ENCODE data around the gene GZF1. TPM values are rescaled to one million over a fixed set of nuclear protein-coding genes. Genes with fewer than 3 reads are reported as not detected.

GZF1 gene
- total RNA-seq, 3 donors from 2014 or later: 19.0 to 24.3 (median 19.9) TPM

DNA sequence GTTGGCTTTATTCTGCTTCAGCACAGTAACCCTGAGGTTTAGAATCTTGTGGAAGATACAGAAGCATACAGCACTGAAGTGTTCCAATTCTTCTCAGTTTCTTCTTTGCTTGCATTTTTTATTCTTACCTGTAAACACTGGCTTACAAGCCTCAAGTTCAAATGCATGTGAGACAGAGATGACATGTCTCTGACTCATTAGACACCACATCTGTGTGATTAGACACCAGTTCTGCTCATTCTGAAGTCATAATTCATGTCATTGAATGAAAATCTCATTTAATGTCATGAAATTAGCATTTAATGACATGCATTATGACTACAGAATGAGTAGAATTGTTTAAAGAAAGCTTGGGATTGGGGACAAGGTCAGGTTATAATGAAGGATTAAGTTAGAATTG, 5.8 kb downstream of the GZF1 start:
- no peak for TF ChIP-seq POLR2A (IDR thresholded peaks at IDR 0.05)
- TF ChIP-seq, protein P1, sequence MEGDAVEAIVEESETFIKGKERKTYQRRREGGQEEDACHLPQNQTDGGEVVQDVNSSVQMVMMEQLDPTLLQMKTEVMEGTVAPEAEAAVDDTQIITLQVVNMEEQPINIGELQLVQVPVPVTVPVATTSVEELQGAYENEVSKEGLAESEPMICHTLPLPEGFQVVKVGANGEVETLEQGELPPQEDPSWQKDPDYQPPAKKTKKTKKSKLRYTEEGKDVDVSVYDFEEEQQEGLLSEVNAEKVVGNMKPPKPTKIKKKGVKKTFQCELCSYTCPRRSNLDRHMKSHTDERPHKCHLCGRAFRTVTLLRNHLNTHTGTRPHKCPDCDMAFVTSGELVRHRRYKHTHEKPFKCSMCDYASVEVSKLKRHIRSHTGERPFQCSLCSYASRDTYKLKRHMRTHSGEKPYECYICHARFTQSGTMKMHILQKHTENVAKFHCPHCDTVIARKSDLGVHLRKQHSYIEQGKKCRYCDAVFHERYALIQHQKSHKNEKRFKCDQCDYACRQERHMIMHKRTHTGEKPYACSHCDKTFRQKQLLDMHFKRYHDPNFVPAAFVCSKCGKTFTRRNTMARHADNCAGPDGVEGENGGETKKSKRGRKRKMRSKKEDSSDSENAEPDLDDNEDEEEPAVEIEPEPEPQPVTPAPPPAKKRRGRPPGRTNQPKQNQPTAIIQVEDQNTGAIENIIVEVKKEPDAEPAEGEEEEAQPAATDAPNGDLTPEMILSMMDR (IDR thresholded peaks at IDR 0.05): no peak
- no peak for TF ChIP-seq POLR2AphosphoS5 (IDR thresholded peaks at IDR 0.05)
- Histone ChIP-seq H3K4me1 (peaks cover 0 to 15% of the 10 kb centered on the region in 2 donors), H3K4me3 (no peak overlapping the region), H3K27me3 (no peaks in the 10 kb centered on the region), H3K36me3 (no peaks in the 10 kb centered on the region), H3K9me3 (no peaks in the 10 kb centered on the region), H3K27ac (no peak overlapping the region)
- no peak for DNase-seq (ENCODE audit: low spot score in 2 of 2)
- intact Hi-C loops (cut with DNase I; ENCODE audit: low total_unique reads): no loop called here

DNA sequence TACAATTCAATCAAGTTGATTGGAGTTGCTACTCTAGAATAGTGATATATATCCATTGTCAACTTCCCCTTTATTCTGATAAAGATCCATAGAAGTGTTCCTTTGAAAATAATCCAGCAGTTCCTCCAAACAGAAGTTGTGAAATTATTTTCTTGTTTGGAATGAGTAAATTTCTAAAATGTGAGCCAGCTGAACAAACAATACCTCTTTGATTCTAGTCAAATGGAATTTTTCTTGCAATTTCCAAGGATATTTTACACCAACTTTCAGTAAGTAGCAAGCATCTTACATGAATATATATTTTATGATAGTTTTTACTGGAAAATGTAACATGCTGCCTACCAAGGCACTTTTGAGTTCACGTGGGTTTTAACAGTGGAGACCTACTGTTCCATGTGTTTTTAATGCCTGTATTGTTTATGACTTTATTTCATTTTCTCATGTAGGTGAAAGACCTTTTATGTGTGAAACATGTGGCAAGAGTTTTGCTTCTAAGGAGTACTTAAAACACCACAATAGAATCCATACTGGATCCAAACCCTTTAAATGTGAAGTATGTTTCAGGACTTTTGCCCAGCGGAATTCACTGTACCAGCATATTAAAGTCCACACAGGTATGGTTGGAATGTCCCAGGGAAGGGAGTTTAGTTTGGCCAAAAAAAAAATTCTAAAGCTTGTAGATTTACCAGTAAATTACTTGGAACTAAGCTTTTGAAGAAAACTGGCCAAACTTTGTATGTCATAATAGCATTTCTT, 6.5 kb downstream of the GZF1 start:
- H3K27ac ChIP-seq: no peak overlapping the region
- intact Hi-C loops (cut with DNase I; ENCODE audit: low total_unique reads): no loop called here
- no peaks in the 10 kb centered on the region for H3K36me3 ChIP-seq

DNA sequence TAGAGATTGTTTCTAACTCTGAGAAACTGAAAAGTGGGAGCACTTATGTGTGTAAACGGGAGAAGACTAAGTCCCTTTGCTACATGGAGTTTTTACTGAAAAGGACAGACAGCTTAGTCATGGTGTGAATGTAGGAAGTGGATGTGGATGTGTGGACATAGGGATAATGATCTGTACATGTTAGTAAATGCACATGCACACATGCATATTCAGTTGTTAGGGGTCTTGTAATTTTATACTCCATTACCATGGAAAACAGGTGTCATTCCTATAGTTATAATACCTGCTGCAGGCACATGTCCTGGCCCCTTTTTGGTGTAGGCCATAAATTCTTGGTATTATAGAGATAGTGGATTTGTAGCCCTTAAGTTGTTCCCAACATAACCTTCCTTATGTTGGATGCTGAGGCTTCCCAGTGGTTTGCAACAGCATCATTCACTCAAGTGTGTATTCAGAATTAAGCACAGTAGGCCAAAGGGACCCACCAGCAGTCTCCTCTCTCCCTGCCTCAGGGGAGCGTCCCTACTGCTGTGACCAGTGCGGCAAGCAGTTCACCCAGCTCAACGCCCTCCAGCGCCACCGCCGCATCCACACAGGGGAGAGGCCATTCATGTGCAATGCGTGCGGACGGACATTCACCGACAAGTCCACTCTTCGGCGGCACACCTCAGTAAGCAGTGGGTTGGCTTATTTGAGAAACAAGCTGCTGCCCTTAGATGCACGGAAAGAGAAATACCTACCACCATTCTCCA, 7.3 kb downstream of the GZF1 start:
- no peaks in the 10 kb centered on the region for H3K9me3 ChIP-seq
- H3K27me3 ChIP-seq: no peaks in the 10 kb centered on the region
- H3K27ac ChIP-seq: no peak overlapping the region
- DNase-seq (ENCODE audit: low spot score in 2 of 2): no peak
- H3K4me3 ChIP-seq: no peak overlapping the region
- H3K4me1 ChIP-seq: peaks cover 0 to 6% of the 10 kb centered on the region in 2 donors
- intact Hi-C loops (cut with DNase I; ENCODE audit: low total_unique reads): no loop called here
- H3K36me3 ChIP-seq: no peaks in the 10 kb centered on the region
- TF ChIP-seq, protein P1 (IDR thresholded peaks at IDR 0.05): no peak
- TF ChIP-seq POLR2AphosphoS5 (IDR thresholded peaks at IDR 0.05): no peak
- TF ChIP-seq POLR2A (IDR thresholded peaks at IDR 0.05): no peak

More for the DNA sequence above, 6.5 kb downstream of the GZF1 start:
- Histone ChIP-seq H3K27me3 (no peaks in the 10 kb centered on the region), H3K9me3 (no peaks in the 10 kb centered on the region), H3K4me1 (peaks cover 0 to 8% of the 10 kb centered on the region in 2 donors), H3K4me3 (no peak overlapping the region)
- no peak for DNase-seq (ENCODE audit: low spot score in 2 of 2)
- no peak for TF ChIP-seq POLR2AphosphoS5 (IDR thresholded peaks at IDR 0.05)
- TF ChIP-seq POLR2A (IDR thresholded peaks at IDR 0.05): no peak
- TF ChIP-seq, protein P1 (IDR thresholded peaks at IDR 0.05): no peak

DNA sequence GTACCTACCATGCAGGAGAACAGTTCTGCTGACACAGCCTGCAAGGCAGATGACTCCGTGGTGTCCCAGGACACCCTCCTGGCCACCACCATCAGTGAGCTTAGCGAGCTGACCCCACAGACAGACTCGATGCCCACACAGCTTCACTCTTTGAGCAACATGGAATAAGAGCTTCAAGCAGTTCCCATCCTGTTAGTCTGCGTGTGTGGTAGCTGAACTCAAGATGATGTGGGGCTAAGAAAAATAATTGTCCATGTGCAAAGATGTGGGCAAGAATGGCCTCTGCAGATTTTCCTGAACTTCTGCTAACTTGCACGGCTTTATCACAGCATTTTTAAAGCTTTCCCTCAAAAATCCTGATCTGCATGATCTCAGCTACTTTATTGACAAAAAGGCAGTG, 8.3 kb downstream of the GZF1 start:
- no peaks in the 10 kb centered on the region for H3K36me3 ChIP-seq
- H3K27ac ChIP-seq: no peak overlapping the region
- no peaks in the 10 kb centered on the region for H3K27me3 ChIP-seq
- no peak overlapping the region for H3K4me3 ChIP-seq
- H3K4me1 ChIP-seq: peaks cover 0 to 6% of the 10 kb centered on the region in 2 donors
- intact Hi-C loops (cut with DNase I; ENCODE audit: low total_unique reads): no loop called here
- TF ChIP-seq, protein P1 (IDR thresholded peaks at IDR 0.05): no peak
- TF ChIP-seq POLR2A (IDR thresholded peaks at IDR 0.05): no peak
- TF ChIP-seq POLR2AphosphoS5 (IDR thresholded peaks at IDR 0.05): no peak
- no peak for DNase-seq (ENCODE audit: low spot score in 2 of 2)
- no peaks in the 10 kb centered on the region for H3K9me3 ChIP-seq

DNA sequence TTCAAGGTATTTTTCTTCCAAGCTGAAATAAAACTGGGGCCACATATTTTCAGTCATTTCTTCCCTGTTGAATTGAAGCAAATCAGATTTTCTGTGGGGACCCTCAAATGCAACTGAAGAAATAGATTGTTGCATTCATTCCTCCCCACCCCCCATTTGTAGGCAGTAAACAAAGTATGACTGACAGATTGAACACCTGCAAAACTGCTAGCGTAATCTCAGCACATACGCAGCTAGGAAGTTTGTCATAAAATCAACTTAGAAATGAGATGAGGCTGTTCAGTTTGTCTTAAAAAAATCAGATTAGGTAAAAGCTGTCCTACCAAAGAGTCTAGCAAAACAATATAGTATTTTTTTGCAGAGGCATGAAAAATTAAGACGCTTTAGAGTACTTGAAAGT, 8.9 kb downstream of the GZF1 start:
- no peak for TF ChIP-seq POLR2AphosphoS5 (IDR thresholded peaks at IDR 0.05)
- TF ChIP-seq, protein P1 (IDR thresholded peaks at IDR 0.05): no peak
- TF ChIP-seq POLR2A (IDR thresholded peaks at IDR 0.05): no peak
- H3K4me3 ChIP-seq: no peak overlapping the region
- no peaks in the 10 kb centered on the region for H3K27me3 ChIP-seq
- DNase-seq (ENCODE audit: low spot score in 2 of 2): no peak
- H3K36me3 ChIP-seq: no peaks in the 10 kb centered on the region
- peaks cover 0 to 4% of the 10 kb centered on the region in 2 donors for H3K4me1 ChIP-seq
- H3K27ac ChIP-seq: no peak overlapping the region
- intact Hi-C loops (cut with DNase I; ENCODE audit: low total_unique reads): no loop called here
- H3K9me3 ChIP-seq: no peaks in the 10 kb centered on the region

All from breast epithelium (tissue), 4 donors.